ENCODE results near the gene PLPPR3. TPM values are rescaled to one million over a fixed set of nuclear protein-coding genes. Genes with fewer than 3 reads are reported as not detected.
A peak's percentile ranks its signal among the peaks of the same experiment; 100 is the strongest.

PLPPR3 gene
- total and polyA plus RNA-seq, 12 donors, result not detected

- DNase-seq (no peak), ATAC-seq (no peak)
- H3K27ac ChIP-seq, result no peak within 1 kb of the TSS
- peaks cover 7 to 29% (median 11%) of the 10 kb centered on the region in 9 donors for H3K4me1 ChIP-seq
- intact Hi-C loops (cut with DNase I), result no loop called here
- TF ChIP-seq, protein P1, sequence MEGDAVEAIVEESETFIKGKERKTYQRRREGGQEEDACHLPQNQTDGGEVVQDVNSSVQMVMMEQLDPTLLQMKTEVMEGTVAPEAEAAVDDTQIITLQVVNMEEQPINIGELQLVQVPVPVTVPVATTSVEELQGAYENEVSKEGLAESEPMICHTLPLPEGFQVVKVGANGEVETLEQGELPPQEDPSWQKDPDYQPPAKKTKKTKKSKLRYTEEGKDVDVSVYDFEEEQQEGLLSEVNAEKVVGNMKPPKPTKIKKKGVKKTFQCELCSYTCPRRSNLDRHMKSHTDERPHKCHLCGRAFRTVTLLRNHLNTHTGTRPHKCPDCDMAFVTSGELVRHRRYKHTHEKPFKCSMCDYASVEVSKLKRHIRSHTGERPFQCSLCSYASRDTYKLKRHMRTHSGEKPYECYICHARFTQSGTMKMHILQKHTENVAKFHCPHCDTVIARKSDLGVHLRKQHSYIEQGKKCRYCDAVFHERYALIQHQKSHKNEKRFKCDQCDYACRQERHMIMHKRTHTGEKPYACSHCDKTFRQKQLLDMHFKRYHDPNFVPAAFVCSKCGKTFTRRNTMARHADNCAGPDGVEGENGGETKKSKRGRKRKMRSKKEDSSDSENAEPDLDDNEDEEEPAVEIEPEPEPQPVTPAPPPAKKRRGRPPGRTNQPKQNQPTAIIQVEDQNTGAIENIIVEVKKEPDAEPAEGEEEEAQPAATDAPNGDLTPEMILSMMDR (IDR thresholded peaks at IDR 0.05), result no peak
- no peaks in the 10 kb centered on the region for H3K9me3 ChIP-seq
- no peaks in the 10 kb centered on the region for H3K36me3 ChIP-seq
- 65 to 72% methylated on average over 24 of the region's 24 CpGs for WGBS, 2 donors
- H3K27me3 ChIP-seq, result peaks cover 9 to 67% (median 53%) of the 10 kb centered on the region in 7 donors
- H3K4me3 ChIP-seq, result no peak within 1 kb of the TSS
These were observed 18.9 kb upstream of the PLPPR3 start, which contains the start of gene PRTN3 for GRCh38 chr19:840519-841206. Gene PRTN3 (plus strand): TSS chr19:840999. CDS start chr19:841009, 10 bp downstream.

DNA sequence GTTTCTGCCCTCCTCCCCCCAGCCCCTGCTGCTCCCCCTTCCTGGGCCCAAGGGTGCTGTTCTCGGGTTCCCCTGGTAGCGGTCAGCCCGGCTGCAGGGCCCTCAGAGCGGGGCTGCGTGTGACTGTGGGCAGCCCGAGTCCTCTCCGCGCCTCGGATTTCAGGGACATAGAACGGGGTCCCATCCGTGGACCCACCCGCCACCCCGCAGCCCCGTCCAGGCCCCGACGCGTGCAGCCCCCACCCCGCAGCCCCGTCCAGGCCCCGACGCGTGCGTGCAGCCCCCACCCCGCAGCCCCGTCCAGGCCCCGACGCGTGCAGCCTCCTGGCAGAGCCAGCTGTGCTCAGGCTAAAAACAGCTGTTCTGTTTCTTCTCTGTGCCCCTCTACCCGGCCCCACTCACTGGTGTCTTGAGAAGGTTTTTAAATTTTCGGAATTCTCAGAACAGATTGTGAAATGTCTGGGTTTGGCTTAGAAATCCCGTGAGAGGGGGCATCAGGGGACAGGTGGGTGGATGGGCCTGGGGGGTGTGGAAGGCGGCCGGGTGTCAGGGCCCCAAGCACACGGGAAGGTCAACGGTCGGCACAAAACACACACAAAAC is 13.6 kb upstream of the PLPPR3 start:
- peak in 2 of 8 donors; percentile 48 to 51 for ATAC-seq
- Histone ChIP-seq H3K27me3 (peaks cover 0 to 50% (median 39%) of the 10 kb centered on the region in 7 donors), H3K27ac (no peak overlapping the region), H3K4me3 (no peak overlapping the region), H3K9me3 (no peaks in the 10 kb centered on the region), H3K4me1 (peaks cover 0 to 12% (median 0%) of the 10 kb centered on the region in 9 donors), H3K36me3 (no peaks in the 10 kb centered on the region)
- TF ChIP-seq, protein P1 (IDR thresholded peaks at IDR 0.05), result no peak
- no peak for DNase-seq
- intact Hi-C loops (cut with DNase I), result loop anchor here in 1 of 10 donors (10.0 kb wide), 1 partner anchor 81 kb away; the partner anchor contains the start of gene MISP
- 74 to 75% methylated on average over 36 of the region's 36 CpGs for WGBS, 2 donors

GRCh38 chr19:834216-834615 is 12.5 kb upstream of the PLPPR3 start:
- WGBS, 2 donors, result 47 to 61% methylated on average over 24 of the region's 24 CpGs
- peaks cover 0 to 6% (median 0%) of the 10 kb centered on the region in 9 donors for H3K4me1 ChIP-seq
- TF ChIP-seq, protein P1 (IDR thresholded peaks at IDR 0.05), result no peak
- no peaks in the 10 kb centered on the region for H3K36me3 ChIP-seq
- no peak for DNase-seq
- no peak overlapping the region for H3K27ac ChIP-seq
- intact Hi-C loops (cut with DNase I), result loop anchor here in 1 of 10 donors (10.0 kb wide), 1 partner anchor 79 kb away; the partner anchor contains the start of gene MISP
- ATAC-seq, result peak in 3 of 8 donors; percentile 24 to 60 (median 35)
- H3K4me3 ChIP-seq, result no peak overlapping the region
- no peaks in the 10 kb centered on the region for H3K9me3 ChIP-seq
- peaks cover 0 to 50% (median 42%) of the 10 kb centered on the region in 7 donors for H3K27me3 ChIP-seq

Measured in heart right ventricle (tissue), 16 donors.